ENCODE results near the gene HIGD1C. TPM values are rescaled to one million over a fixed set of nuclear protein-coding genes. Genes with fewer than 3 reads are reported as not detected.
"Not testable (repeated sequence)": the region's sequence is repeated elsewhere in the genome, so short reads cannot be mapped to it uniquely, and the experiment has no call there.

The HIGD1C gene
- total RNA-seq (2014; rRNA removed; shearing (Covaris generic); ENCODE audit: low replicate concordance), result not detected in 2 replicates

- no peaks in the 10 kb centered on the region for H3K9me3 ChIP-seq (ENCODE audit: low read length)
- no peaks in the 10 kb centered on the region for H3K36me3 ChIP-seq (ENCODE audit: insufficient read depth, low read length)
- no peaks in the 10 kb centered on the region for H4K20me1 ChIP-seq (ENCODE audit: insufficient read depth, low read depth, low read length)
- H3K4me1 ChIP-seq (ENCODE audit: low read length), result peaks cover 10% of the 10 kb centered on the region
- no peak within 1 kb of the TSS for H3K4me2 ChIP-seq (ENCODE audit: low read depth, low read length, poor library complexity, severe bottlenecking)
- no peaks in the 10 kb centered on the region for H3K9me2 ChIP-seq (replicated peaks; ENCODE audit: insufficient read depth, low read length)
- DNase-seq, result no peak
- H2AFZ ChIP-seq (ENCODE audit: low read length), result no peak within 1 kb of the TSS
- no peaks in the 10 kb centered on the region for H3K79me2 ChIP-seq (ENCODE audit: low read length)
- H3K4me3 ChIP-seq (ENCODE audit: low read length), result no peak within 1 kb of the TSS
- no peak within 1 kb of the TSS for H3K9ac ChIP-seq (ENCODE audit: low read length)
- no peak within 1 kb of the TSS for H3K27ac ChIP-seq (ENCODE audit: low read length)
- H3K27me3 ChIP-seq (ENCODE audit: low read length), result no peaks in the 10 kb centered on the region
These were observed at the start of gene HIGD1C for GRCh38 chr12:50952510-50952909. Gene HIGD1C (plus strand): TSS chr12:50952544. CDS start chr12:50953999, 1,455 bp downstream.

- not testable (repeated sequence) for H3K9me2 ChIP-seq (replicated peaks; ENCODE audit: insufficient read depth, low read length); H3K27ac ChIP-seq (ENCODE audit: low read length); H3K9ac ChIP-seq (ENCODE audit: low read length); DNase-seq; H3K4me3 ChIP-seq (ENCODE audit: low read length); H3K27me3 ChIP-seq (ENCODE audit: low read length); H3K79me2 ChIP-seq (ENCODE audit: low read length); H4K20me1 ChIP-seq (ENCODE audit: insufficient read depth, low read depth, low read length); H3K9me3 ChIP-seq (ENCODE audit: low read length); H2AFZ ChIP-seq (ENCODE audit: low read length); H3K36me3 ChIP-seq (ENCODE audit: insufficient read depth, low read length); H3K4me1 ChIP-seq (ENCODE audit: low read length); H3K4me2 ChIP-seq (ENCODE audit: low read depth, low read length, poor library complexity, severe bottlenecking)
These were observed 43.9 kb upstream of the HIGD1C start for GRCh38 chr12:50908479-50908878.

- H3K27me3 ChIP-seq (ENCODE audit: low read length); DNase-seq: not testable (repeated sequence)
These were observed 40.0 kb upstream of the HIGD1C start for GRCh38 chr12:50912361-50912760.

GRCh38 chr12:50913224-50913623, 39.1 kb upstream of the HIGD1C start:
- Histone ChIP-seq H3K4me1 (ENCODE audit: low read length) (no peaks in the 10 kb centered on the region), H2AFZ (ENCODE audit: low read length) (no peak overlapping the region), H3K27ac (ENCODE audit: low read length) (no peak overlapping the region), H3K27me3 (ENCODE audit: low read length) (no peaks in the 10 kb centered on the region), H3K4me3 (ENCODE audit: low read length) (no peak overlapping the region), H3K9me2 (replicated peaks; ENCODE audit: insufficient read depth, low read length) (no peaks in the 10 kb centered on the region), H3K9ac (ENCODE audit: low read length) (no peak overlapping the region), H3K4me2 (ENCODE audit: low read depth, low read length, poor library complexity, severe bottlenecking) (no peak overlapping the region), H3K36me3 (ENCODE audit: insufficient read depth, low read length) (no peaks in the 10 kb centered on the region), H3K9me3 (ENCODE audit: low read length) (peaks cover 16% of the 10 kb centered on the region), H4K20me1 (ENCODE audit: insufficient read depth, low read depth, low read length) (no peaks in the 10 kb centered on the region), H3K79me2 (ENCODE audit: low read length) (no peaks in the 10 kb centered on the region)
- DNase-seq, result no peak

More at GRCh38 chr12:50912361-50912760, 40.0 kb upstream of the HIGD1C start:
- H3K4me1 ChIP-seq (ENCODE audit: low read length); H3K4me2 ChIP-seq (ENCODE audit: low read depth, low read length, poor library complexity, severe bottlenecking); H3K4me3 ChIP-seq (ENCODE audit: low read length); H3K27ac ChIP-seq (ENCODE audit: low read length); H2AFZ ChIP-seq (ENCODE audit: low read length); H3K9me2 ChIP-seq (replicated peaks; ENCODE audit: insufficient read depth, low read length); H4K20me1 ChIP-seq (ENCODE audit: insufficient read depth, low read depth, low read length); H3K9ac ChIP-seq (ENCODE audit: low read length); H3K79me2 ChIP-seq (ENCODE audit: low read length); H3K36me3 ChIP-seq (ENCODE audit: insufficient read depth, low read length): not testable (repeated sequence)
- H3K9me3 ChIP-seq (ENCODE audit: low read length), result peaks cover 16% of the 10 kb centered on the region

GRCh38 chr12:50914872-50915484, 37.4 kb upstream of the HIGD1C start:
- Histone ChIP-seq H3K4me3 (ENCODE audit: low read length) (no peak overlapping the region), H3K4me1 (ENCODE audit: low read length) (no peaks in the 10 kb centered on the region), H3K27ac (ENCODE audit: low read length) (no peak overlapping the region), H3K4me2 (ENCODE audit: low read depth, low read length, poor library complexity, severe bottlenecking) (no peak overlapping the region), H3K36me3 (ENCODE audit: insufficient read depth, low read length) (no peaks in the 10 kb centered on the region), H3K9me3 (ENCODE audit: low read length) (peaks cover 16% of the 10 kb centered on the region), H3K79me2 (ENCODE audit: low read length) (no peaks in the 10 kb centered on the region), H3K9ac (ENCODE audit: low read length) (no peak overlapping the region), H3K27me3 (ENCODE audit: low read length) (no peaks in the 10 kb centered on the region), H3K9me2 (replicated peaks; ENCODE audit: insufficient read depth, low read length) (no peaks in the 10 kb centered on the region), H4K20me1 (ENCODE audit: insufficient read depth, low read depth, low read length) (no peaks in the 10 kb centered on the region), H2AFZ (ENCODE audit: low read length) (no peak overlapping the region)
- no peak for DNase-seq

GRCh38 chr12:50916292-50916691, 36.1 kb upstream of the HIGD1C start:
- no peak overlapping the region for H3K4me3 ChIP-seq (ENCODE audit: low read length)
- H3K36me3 ChIP-seq (ENCODE audit: insufficient read depth, low read length), result no peaks in the 10 kb centered on the region
- H4K20me1 ChIP-seq (ENCODE audit: insufficient read depth, low read depth, low read length), result no peaks in the 10 kb centered on the region
- H3K27ac ChIP-seq (ENCODE audit: low read length), result no peak overlapping the region
- no peak for DNase-seq
- peaks cover 16% of the 10 kb centered on the region for H3K9me3 ChIP-seq (ENCODE audit: low read length)
- H3K9ac ChIP-seq (ENCODE audit: low read length), result no peak overlapping the region
- no peak overlapping the region for H3K4me2 ChIP-seq (ENCODE audit: low read depth, low read length, poor library complexity, severe bottlenecking)
- H3K79me2 ChIP-seq (ENCODE audit: low read length), result no peaks in the 10 kb centered on the region
- no peaks in the 10 kb centered on the region for H3K9me2 ChIP-seq (replicated peaks; ENCODE audit: insufficient read depth, low read length)
- peaks cover 10% of the 10 kb centered on the region for H3K4me1 ChIP-seq (ENCODE audit: low read length)
- no peaks in the 10 kb centered on the region for H3K27me3 ChIP-seq (ENCODE audit: low read length)
- H2AFZ ChIP-seq (ENCODE audit: low read length), result no peak overlapping the region

GRCh38 chr12:50918584-50919316, 33.6 kb upstream of the HIGD1C start:
- Histone ChIP-seq H3K9me2 (replicated peaks; ENCODE audit: insufficient read depth, low read length) (no peaks in the 10 kb centered on the region), H3K9me3 (ENCODE audit: low read length) (peaks cover 16% of the 10 kb centered on the region), H3K79me2 (ENCODE audit: low read length) (no peaks in the 10 kb centered on the region), H3K9ac (ENCODE audit: low read length) (no peak overlapping the region), H3K36me3 (ENCODE audit: insufficient read depth, low read length) (no peaks in the 10 kb centered on the region), H3K27ac (ENCODE audit: low read length) (no peak overlapping the region), H3K27me3 (ENCODE audit: low read length) (no peaks in the 10 kb centered on the region), H2AFZ (ENCODE audit: low read length) (no peak overlapping the region), H3K4me1 (ENCODE audit: low read length) (peaks cover 34% of the 10 kb centered on the region), H3K4me2 (ENCODE audit: low read depth, low read length, poor library complexity, severe bottlenecking) (no peak overlapping the region), H3K4me3 (ENCODE audit: low read length) (no peak overlapping the region), H4K20me1 (ENCODE audit: insufficient read depth, low read depth, low read length) (no peaks in the 10 kb centered on the region)
- no peak for DNase-seq

GRCh38 chr12:50922820-50923219, 29.5 kb upstream of the HIGD1C start:
- Histone ChIP-seq H3K27me3 (ENCODE audit: low read length) (no peaks in the 10 kb centered on the region), H3K4me1 (ENCODE audit: low read length) (peaks cover 57% of the 10 kb centered on the region), H3K79me2 (ENCODE audit: low read length) (peaks cover 33% of the 10 kb centered on the region), H2AFZ (ENCODE audit: low read length) (peak overlapping the region; percentile 83), H3K9me3 (ENCODE audit: low read length) (no peaks in the 10 kb centered on the region), H3K4me3 (ENCODE audit: low read length) (peak overlapping the region; percentile 52; the same call in 1 of the 2 replicates), H3K36me3 (ENCODE audit: insufficient read depth, low read length) (peaks cover 4% of the 10 kb centered on the region; the same call in 1 of the 2 replicates), H3K27ac (ENCODE audit: low read length) (peak overlapping the region; percentile 99), H4K20me1 (ENCODE audit: insufficient read depth, low read depth, low read length) (no peaks in the 10 kb centered on the region), H3K9ac (ENCODE audit: low read length) (peak overlapping the region; percentile 54), H3K4me2 (ENCODE audit: low read depth, low read length, poor library complexity, severe bottlenecking) (peak overlapping the region; percentile 97), H3K9me2 (replicated peaks; ENCODE audit: insufficient read depth, low read length) (no peaks in the 10 kb centered on the region)
- no peak for DNase-seq

All from Karpas-422 (cell line).